ENCODE results near the gene DNAH14. TPM values are rescaled to one million over a fixed set of nuclear protein-coding genes. Genes with fewer than 3 reads are reported as not detected.
A peak's percentile ranks its signal among the peaks of the same experiment; 100 is the strongest.

Gene DNAH14
- total and polyA plus RNA-seq, 8 donors: 7.9 to 27.6 (median 17.5) TPM

GRCh38 chr1:225407755-225408154 lies 478.3 kb downstream of the DNAH14 start:
- TF ChIP-seq CTCF (IDR thresholded peaks at IDR 0.05): no peak
- ATAC-seq (no peak), DNase-seq (no peak), FAIRE-seq (no peak)
- no peaks in the 10 kb centered on the region for H3K27me3 ChIP-seq
- peaks cover 0 to 14% (median 5%) of the 10 kb centered on the region in 3 donors for H3K36me3 ChIP-seq
- no peak overlapping the region for H3K27ac ChIP-seq
- intact Hi-C loops (cut with DNase I): no loop called here
- 84 to 90% methylated on average over 2 of the region's 2 CpGs for WGBS, 2 donors
- no peak overlapping the region for H3K4me3 ChIP-seq
- H3K4me1 ChIP-seq: peaks cover 0 to 8% (median 8%) of the 10 kb centered on the region in 3 donors
- H3K9me3 ChIP-seq: no peaks in the 10 kb centered on the region

- ATAC-seq (no peak), DNase-seq (no peak)
- H3K36me3 ChIP-seq: peaks cover 0 to 9% (median 5%) of the 10 kb centered on the region in 3 donors
Observed at GRCh38 chr1:225408249-225408648, 478.8 kb downstream of the DNAH14 start.

GRCh38 chr1:225409051-225409450 lies 479.6 kb downstream of the DNAH14 start:
- Histone ChIP-seq H3K4me1 (peaks cover 6 to 17% (median 16%) of the 10 kb centered on the region in 3 donors), H3K9me3 (no peaks in the 10 kb centered on the region), H3K36me3 (peaks cover 0 to 6% (median 5%) of the 10 kb centered on the region in 3 donors), H3K27ac (no peak overlapping the region), H3K27me3 (no peaks in the 10 kb centered on the region), H3K4me3 (no peak overlapping the region)
- no peak for TF ChIP-seq CTCF (IDR thresholded peaks at IDR 0.05)
- no peak for FAIRE-seq
- 43 to 61% methylated on average over 8 of the region's 8 CpGs for WGBS, 2 donors
- intact Hi-C loops (cut with DNase I): no loop called here
- DNase-seq: no peak
- no peak for ATAC-seq

More at GRCh38 chr1:225408249-225408648, 478.8 kb downstream of the DNAH14 start:
- no peaks in the 10 kb centered on the region for H3K27me3 ChIP-seq
- H3K9me3 ChIP-seq: no peaks in the 10 kb centered on the region
- H3K4me1 ChIP-seq: peaks cover 4 to 9% (median 8%) of the 10 kb centered on the region in 3 donors
- intact Hi-C loops (cut with DNase I): no loop called here
- no peak overlapping the region for H3K4me3 ChIP-seq
- TF ChIP-seq CTCF (IDR thresholded peaks at IDR 0.05): no peak
- H3K27ac ChIP-seq: no peak overlapping the region
- no peak for FAIRE-seq
- 50 to 69% methylated on average over 4 of the region's 4 CpGs for WGBS, 2 donors

- ATAC-seq (no peak), FAIRE-seq (no peak), DNase-seq (no peak)
- Histone ChIP-seq H3K4me3 (no peak overlapping the region), H3K9me3 (no peaks in the 10 kb centered on the region), H3K36me3 (peaks cover 0 to 5% (median 0%) of the 10 kb centered on the region in 3 donors), H3K27me3 (no peaks in the 10 kb centered on the region), H3K4me1 (peaks cover 6 to 17% (median 16%) of the 10 kb centered on the region in 3 donors), H3K27ac (no peak overlapping the region)
- intact Hi-C loops (cut with DNase I): no loop called here
- TF ChIP-seq CTCF (IDR thresholded peaks at IDR 0.05): no peak
- WGBS, 2 donors: 58 to 71% methylated on average over 6 of the region's 6 CpGs
Observed at GRCh38 chr1:225410036-225410435, 480.6 kb downstream of the DNAH14 start.

DNA sequence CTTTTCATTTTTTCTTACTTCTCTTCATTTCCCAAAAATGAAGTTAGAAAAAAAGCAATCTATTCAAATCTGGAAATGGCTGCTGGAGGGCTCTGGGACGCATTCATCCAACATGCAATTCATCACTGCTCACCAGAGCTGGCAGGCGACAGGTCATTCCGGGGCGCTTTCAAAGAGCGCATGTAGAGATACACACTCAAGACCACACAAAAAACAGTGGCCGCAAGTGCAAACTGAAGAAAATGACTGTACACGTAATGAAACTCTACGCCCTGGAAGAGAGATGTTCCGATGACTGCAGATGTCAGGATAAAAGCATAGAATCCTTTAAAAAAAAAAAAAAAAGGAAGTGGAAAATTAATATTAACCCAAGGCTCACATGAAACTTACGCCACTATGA lies 482.8 kb downstream of the DNAH14 start:
- intact Hi-C loops (cut with DNase I): no loop called here
- 17 to 20% methylated on average over 10 of the region's 10 CpGs for WGBS, 2 donors

More for the DNA sequence above, 482.8 kb downstream of the DNAH14 start:
- Histone ChIP-seq H3K36me3 (peaks cover 0 to 9% (median 0%) of the 10 kb centered on the region in 3 donors), H3K9me3 (no peaks in the 10 kb centered on the region), H3K4me3 (no peak overlapping the region), H3K27ac (peak overlapping the region in 3 of 4 donors; percentile 40 to 81 (median 63)), H3K4me1 (peaks cover 10 to 17% (median 16%) of the 10 kb centered on the region in 3 donors), H3K27me3 (no peaks in the 10 kb centered on the region)
- no peak for DNase-seq
- no peak for FAIRE-seq
- TF ChIP-seq CTCF (IDR thresholded peaks at IDR 0.05): no peak
- ATAC-seq: peak; percentile 26 to 48 (median 44)

All from pancreas (tissue), 10 donors.